ENCODE measurements around the gene ARF4.

Gene ARF4

GRCh38 chr3:57577801-57578200, 19.3 kb downstream of the ARF4 start:
- DNase-seq (ENCODE audit: low spot score): no peak

DNA sequence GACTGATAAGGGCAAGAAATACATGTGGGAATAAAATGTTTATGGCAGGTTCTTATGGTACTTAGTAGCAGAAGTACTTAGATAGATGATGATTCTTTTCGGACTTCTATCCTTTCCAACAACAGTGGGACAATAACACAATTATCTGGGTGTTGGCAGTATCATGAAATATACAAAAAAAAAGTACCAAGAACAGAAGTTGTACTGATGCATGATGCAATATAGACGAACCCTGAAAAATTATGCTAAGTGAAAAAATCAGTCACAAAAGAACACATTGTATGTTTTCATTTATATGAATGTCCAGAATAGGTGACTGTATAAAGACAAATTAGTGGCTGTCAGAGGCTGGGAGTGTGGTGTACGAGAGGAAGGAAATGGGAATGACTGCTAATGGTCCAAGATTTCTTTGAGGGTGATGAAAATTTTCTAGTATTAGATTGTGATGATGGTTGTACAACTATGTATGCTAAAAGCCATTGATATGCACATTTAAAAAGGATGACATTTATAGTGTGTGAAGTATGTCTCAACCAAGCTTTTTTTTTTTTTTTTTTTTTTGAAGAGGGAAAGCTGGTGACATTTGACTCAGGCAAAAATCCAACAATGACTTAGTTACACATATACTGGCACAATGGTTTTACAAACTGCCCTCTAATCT, 21.0 kb downstream of the ARF4 start:
- DNase-seq (ENCODE audit: low spot score): no peak

GRCh38 chr3:57572096-57572495, 25.0 kb downstream of the ARF4 start:
- no peak for DNase-seq (ENCODE audit: low spot score)

DNA sequence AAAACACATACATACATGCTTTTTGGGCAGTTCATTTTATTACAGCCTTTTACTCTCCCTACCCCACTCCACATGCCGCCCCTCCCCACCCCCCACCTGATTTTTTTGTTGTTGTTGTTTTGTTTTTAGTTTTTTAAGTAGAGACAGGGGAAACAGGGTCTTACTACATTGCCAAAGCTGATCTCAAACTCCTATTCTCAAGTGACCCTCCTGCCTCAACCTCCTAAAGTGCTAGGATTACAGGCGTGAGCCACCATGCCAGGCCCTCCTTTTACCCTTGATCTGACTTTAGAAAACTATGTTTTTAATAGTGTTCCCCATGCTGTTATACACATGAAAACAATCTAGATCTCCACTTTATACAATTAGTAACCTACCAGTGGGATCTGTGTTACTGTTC, 26.3 kb downstream of the ARF4 start:
- no peak for DNase-seq (ENCODE audit: low spot score)

DNA sequence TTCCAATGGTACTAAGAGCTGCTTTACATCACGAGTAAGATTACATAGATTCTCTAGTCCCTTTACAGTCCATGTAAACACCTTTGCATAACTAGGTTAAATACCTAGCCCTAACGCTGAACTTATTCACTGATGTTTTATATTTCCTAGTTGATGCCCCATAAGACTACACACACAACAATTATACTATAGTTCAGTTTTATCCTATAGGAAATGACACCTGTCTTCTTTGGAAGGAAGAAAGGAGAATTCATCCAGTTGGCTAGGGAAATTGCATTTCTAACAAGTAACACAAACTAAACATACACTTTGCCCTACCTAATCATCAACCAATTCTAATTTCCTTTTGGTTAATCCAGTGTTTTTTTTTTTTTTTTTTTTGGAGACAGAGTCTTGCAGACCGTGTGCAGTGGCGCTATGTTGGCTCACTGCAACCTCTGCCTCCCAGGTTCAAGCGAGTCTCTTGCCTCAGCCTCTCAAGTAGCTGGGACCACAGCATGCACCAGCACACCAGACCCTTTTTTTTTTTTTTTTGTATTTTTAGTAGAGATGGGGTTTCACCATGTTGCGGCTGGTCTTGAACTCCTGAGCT, 27.2 kb downstream of the ARF4 start:
- no peak for DNase-seq (ENCODE audit: low spot score)

GRCh38 chr3:57559526-57559925, 37.6 kb downstream of the ARF4 start:
- no peak for DNase-seq (ENCODE audit: low spot score)

DNA sequence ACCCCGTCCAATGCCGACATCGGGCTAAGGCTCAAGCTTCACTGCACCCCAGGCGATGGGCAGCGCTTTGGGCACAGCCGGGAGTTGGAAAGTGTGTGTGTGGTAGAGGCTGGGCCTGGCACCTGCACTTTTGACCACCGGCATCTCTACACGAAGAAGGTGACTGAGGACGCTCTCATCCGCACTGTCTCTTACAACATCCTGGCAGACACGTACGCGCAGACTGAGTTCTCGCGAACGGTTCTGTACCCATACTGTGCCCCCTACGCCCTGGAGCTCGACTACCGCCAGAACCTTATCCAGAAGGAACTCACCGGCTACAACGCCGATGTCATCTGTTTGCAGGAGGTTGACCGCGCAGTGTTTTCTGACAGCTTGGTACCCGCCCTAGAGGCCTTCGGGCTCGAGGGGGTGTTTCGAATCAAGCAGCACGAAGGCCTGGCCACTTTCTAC, 40.0 kb downstream of the ARF4 start:
- DNase-seq (ENCODE audit: low spot score): no peak

DNA sequence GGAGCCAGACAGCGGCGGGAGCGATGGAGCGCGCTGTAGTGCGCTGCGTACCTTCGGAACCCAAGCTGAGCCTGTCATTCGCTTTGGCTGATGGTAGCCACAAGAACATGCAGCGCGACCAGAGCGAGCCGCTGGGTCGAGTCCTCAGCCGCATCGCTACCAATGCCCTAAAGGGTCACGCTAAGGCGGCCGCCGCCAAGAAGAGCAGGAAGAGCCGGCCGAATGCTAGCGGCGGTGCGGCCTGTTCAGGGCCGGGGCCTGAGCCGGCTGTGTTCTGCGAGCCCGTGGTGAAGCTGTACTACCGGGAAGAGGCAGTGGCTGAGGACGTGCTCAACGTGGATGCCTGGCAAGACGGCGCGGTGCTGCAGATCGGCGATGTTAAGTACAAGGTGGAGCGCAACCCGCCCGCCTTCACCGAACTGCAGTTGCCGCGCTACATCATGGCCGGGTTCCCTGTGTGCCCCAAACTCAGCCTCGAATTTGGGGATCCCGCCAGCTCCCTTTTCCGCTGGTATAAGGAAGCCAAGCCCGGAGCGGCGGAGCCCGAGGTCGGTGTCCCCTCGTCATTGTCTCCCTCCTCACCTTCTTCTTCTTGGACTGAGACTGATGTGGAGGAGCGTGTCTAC, 40.6 kb downstream of the ARF4 start:
- DNase-seq (ENCODE audit: low spot score): peak; percentile 43

DNA sequence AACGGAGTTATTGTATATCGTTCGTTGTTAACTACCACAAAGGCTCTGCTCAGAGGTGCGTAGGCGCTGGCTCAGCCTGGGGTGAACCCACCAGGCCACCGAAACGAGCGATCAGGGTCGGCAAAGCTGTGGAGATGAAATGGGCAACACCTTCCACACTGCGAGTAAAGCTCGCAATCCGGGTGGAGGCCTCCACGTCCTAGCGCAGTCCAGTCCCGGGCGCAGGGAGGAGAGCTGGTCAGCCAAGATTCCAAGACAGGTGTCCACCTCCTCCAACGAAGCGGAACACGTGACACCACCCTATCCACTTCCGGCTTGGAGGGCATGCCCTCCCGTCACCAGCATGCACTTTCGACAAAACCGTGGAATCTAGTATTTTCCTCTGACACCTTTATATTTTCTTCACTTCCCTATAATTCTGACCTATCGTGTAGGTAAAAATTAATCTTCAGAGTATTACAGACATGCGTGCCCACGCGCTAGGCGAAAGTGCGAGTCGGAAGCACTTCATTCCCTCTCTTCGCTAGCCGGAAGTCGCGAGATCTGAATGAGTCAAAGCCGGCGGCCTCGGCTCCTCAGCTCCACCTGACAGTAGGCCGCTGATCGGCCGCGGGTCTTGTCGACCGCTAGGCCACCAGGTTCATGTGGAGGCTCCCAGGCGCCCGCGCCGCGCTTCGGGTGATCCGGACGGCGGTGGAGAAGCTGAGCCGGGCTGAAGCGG, 41.2 kb downstream of the ARF4 start, which contains the start of gene PDE12:
PDE12 (plus strand) TSS at position 537 of the 721 bp plus-strand sequence; CDS start at position 643, 106 bp downstream.
- peak; percentile 93 for DNase-seq (ENCODE audit: low spot score)

DNA sequence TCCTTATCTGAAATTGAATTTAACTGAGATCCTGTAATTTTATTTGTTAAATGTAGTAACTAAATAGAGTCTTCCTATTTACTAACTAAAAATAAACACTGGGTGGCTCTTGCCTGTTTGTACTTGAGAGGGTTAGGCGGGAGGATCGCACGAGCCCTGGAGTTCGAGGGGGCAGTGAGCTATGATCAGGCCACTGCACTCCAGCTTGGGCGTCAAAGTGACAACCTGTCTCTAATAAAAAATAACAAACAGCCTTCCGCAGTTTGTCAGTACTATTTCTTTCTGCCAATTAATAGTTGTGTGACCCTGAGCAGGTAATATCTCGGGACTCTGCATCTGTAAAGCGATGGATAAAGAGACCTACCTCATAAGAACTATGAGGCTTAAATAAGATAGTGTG, 41.8 kb downstream of the ARF4 start:
- DNase-seq (ENCODE audit: low spot score): no peak

DNA sequence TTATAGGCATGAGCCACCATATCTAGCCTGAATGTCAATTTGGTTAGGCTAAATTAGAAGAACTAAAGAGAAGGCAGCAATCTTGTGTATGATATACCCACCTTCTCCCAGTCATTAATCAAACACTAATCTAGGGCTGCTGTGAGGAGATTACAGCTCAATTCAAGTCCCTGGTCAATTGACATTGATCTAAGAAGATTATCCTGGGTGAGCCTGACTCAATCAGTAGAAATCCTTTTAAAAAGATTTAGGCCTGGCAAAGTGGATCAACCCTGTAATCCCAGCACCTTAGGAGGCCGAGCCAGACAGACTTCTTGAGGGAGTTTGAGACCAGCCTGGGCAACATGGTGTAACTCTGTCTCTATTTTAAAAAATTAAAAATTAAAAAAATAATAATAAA, 50.5 kb downstream of the ARF4 start:
- no peak for DNase-seq (ENCODE audit: low spot score)

DNA sequence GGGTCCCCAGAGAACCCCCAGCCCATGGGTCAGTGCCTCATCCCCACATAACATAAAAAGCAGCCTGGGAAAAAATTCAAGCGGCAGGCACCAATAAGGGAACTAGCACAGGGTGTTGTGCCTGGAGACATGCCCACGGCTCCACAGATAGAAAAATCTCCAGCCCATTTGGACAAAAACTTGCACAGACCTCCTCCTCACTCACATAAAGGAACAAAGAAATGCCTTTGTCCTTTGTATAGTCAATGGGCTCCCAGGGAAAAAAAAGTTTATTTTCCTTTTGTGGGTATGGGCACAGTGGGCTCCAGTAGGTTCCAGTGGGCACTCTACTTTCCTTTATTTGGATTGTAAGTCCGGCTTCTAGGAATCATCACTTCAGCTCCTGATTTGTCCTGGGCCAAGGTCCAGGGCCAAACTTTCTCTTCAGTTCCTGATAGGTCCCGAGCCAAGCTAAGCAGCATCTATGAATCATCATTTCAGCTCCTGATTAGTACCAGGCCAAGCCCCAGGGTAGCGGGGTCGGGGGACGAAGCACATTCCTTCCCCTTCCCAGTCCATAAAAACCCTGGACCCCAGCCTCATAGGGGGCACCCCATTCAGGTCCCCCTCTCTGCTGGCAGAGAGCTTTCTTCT, 51.4 kb downstream of the ARF4 start:
- DNase-seq (ENCODE audit: low spot score): peak; percentile 10

DNA sequence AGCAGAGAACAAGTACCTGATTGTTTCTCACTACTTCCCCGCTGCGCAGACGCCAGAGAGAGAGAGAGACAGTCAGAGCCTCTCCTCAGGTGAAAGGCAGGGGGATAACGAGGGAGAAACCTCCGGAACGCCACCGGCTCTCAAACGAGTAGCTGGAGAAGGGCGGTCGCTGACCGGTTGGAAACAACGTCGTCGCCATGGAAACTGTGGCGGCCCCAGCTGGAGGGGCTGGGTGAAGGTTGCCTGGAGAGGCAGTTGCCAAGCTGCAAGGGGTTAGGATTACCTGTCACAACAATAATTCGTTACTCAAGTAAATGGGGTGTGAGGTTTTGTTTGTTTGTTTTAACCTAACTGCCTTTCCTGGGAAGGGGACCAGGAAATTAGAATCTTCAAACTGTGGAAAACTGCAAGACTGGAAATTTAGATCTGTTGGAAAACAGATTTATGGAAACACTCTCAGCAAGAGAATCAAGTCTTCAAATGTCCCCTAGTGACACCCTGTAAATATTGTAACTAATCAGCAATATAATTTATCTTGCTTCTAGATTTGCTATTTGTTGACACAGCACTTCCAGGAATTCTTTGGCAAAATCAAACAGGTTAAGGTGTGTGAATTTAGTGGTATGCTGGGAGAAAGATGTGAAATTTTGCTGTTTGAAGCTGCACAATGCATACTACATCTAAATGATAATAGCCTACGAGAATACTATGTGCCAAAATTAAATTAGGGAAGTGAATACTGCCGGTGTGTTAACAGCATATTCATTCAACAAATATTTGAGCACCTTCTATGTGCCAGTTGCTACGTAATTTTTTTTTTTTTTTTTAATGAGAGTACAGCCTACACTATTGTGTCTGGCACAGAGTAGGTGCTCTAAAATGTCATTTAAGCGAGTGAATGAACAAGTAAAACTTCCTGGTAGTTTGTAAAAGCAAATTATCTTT, 52.7 kb downstream of the ARF4 start, which contains the start of gene DNAH12:
DNAH12 (minus strand) TSS at position 164 of the 945 bp plus-strand sequence. CDS start 1,474 bp downstream, outside the sequence.
- DNase-seq (ENCODE audit: low spot score): peak; percentile 33

DNA sequence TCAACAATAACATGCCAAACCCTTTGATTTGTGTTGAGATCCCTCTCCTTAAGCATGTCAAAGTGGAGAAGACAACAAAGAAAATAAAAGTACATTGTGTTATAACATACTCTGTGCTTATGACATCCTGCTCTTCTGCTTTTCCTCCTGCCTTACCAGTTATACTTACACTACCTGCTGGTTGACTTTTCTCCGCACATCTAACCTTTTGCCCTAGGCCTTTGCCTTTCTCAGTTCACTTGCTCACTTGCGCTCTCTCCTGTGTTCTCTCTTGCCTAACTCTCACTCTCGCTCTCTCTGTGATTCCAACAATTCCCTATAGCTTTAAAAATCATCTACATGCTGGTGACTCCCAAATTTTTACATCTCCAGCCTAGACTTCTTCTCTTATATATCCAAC, 58.7 kb downstream of the ARF4 start:
- DNase-seq (ENCODE audit: low spot score): no peak

DNA sequence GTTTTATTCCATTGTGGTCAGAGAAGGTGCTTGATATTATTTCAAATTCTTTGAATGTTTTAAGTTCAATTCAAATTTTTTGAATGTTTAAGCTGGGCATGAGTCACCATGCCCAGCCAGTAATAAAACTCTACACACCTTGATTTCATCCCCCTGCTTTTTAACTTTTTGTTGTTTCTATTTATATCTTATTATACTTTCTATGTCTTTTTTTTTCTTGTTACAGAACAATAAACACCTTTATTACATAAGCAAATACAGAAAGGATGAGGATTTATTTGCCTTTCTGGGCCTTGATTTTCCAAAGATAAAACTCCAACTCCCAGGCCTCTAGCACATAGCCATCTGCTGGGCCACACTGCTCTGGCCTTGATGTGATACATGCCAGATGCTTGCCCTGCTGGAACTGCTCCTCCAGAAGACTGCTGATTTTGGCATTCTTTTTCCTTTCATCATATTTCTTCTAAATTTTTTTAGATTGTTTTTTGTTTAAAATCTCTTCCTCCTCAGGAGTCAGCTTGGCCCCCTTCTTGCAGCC, 67.0 kb downstream of the ARF4 start:
- no peak for DNase-seq (ENCODE audit: low spot score)
